Muscle of leg (tissue), 11 donors: Measurements from ENCODE around the gene BANP. TPM values are rescaled to one million over a fixed set of nuclear protein-coding genes. Genes with fewer than 3 reads are reported as not detected.
"Not testable (repeated sequence)": the region's sequence is repeated elsewhere in the genome, so short reads cannot be mapped to it uniquely, and the experiment has no call there.

Source experiments
- DNase-seq: peaks from one replicate; pipeline ENCODE4 v3.0.0; 2013
- H3K27ac ChIP-seq: one replicate; pipeline ENCODE4 v1.5.1; 2013; ENCODE audit warnings: mild to moderate bottlenecking, low read length, control low read depth
- H3K27me3 ChIP-seq: one replicate; pipeline ENCODE4 v1.6.1; 2013; ENCODE audit warnings: low read length; ENCODE audit not compliant: control insufficient read depth, insufficient read depth
- H3K36me3 ChIP-seq: one replicate; pipeline ENCODE4 v1.6.1; 2013; ENCODE audit warnings: low read length; ENCODE audit not compliant: control insufficient read depth, insufficient read depth
- H3K4me1 ChIP-seq: one replicate; pipeline ENCODE4 v1.6.1; 2013; ENCODE audit warnings: low read length; ENCODE audit not compliant: control insufficient read depth, insufficient read depth
- H3K4me3 ChIP-seq: one replicate; pipeline ENCODE4 v1.5.1; 2013; ENCODE audit warnings: low read length, control low read depth
- H3K9me3 ChIP-seq: replicated peaks from 2 replicates; pipeline ENCODE4 v1.6.1; 2013; ENCODE audit warnings: low read depth, low read length; ENCODE audit not compliant: control insufficient read depth
- WGBS: methylation state at CpG from one replicate; pipeline ENCODE4 v1.1.5; 2013; ENCODE audit warnings: missing lambda C conversion rate; ENCODE audit not compliant: insufficient coverage; 5-methylcytosine and 5-hydroxymethylcytosine counted together
- polyA plus RNA-seq, 8 donors: library from polyadenylated mRNA; unstranded; fragments of 120-200 nt; gene quantifications; one replicate each; pipeline versions ENCODE4 v1.2.1 to v1.2.3, GENCODE V29; 2013; ENCODE audit warnings: inconsistent platforms in 1 of 8, low replicate concordance in 1 of 8; ENCODE audit not compliant: insufficient read length in 8 of 8, insufficient read depth in 1 of 8
- total RNA-seq: library from RNA; stranded (reverse); fragments of 120-200 nt; gene quantifications from one replicate; pipeline ENCODE4 v1.2.4, GENCODE V29; 2013

BANP gene
- total and polyA plus RNA-seq, 9 donors: 11.2 to 18.9 (median 15.1) TPM

GRCh38 chr16:88013091-88013609 is 61.9 kb downstream of the BANP start:
- Histone ChIP-seq H3K27ac (no peak overlapping the region), H3K4me1 (peaks cover 10% of the 10 kb centered on the region), H3K27me3 (no peaks in the 10 kb centered on the region), H3K36me3 (peaks cover 17% of the 10 kb centered on the region), H3K9me3 (no peaks in the 10 kb centered on the region), H3K4me3 (no peak overlapping the region)
- WGBS: 83% methylated on average over 12 of the region's 18 CpGs
- no peak for DNase-seq

- Histone ChIP-seq H3K27ac (no peak overlapping the region), H3K4me1 (peaks cover 10% of the 10 kb centered on the region), H3K9me3 (no peaks in the 10 kb centered on the region), H3K27me3 (no peaks in the 10 kb centered on the region), H3K36me3 (peaks cover 15% of the 10 kb centered on the region), H3K4me3 (no peak overlapping the region)
- 74% methylated on average over 8 of the region's 8 CpGs for WGBS
- no peak for DNase-seq
Measured at GRCh38 chr16:88013766-88014251, 62.6 kb downstream of the BANP start.

- DNase-seq: no peak
- Histone ChIP-seq H3K27me3 (no peaks in the 10 kb centered on the region), H3K27ac (no peak overlapping the region), H3K36me3 (peaks cover 15% of the 10 kb centered on the region), H3K4me3 (no peak overlapping the region), H3K4me1 (peaks cover 10% of the 10 kb centered on the region), H3K9me3 (no peaks in the 10 kb centered on the region)
- whole genome bisulfite sequencing: 75% methylated on average over 5 of the region's 10 CpGs
Measured at GRCh38 chr16:88014252-88014781, 63.1 kb downstream of the BANP start.

GRCh38 chr16:88014954-88015805 is 63.9 kb downstream of the BANP start:
- no peak overlapping the region for H3K4me3 ChIP-seq
- H3K9me3 ChIP-seq: no peaks in the 10 kb centered on the region
- H3K36me3 ChIP-seq: peaks cover 15% of the 10 kb centered on the region
- H3K4me1 ChIP-seq: peaks cover 12% of the 10 kb centered on the region
- no peak for DNase-seq
- no peaks in the 10 kb centered on the region for H3K27me3 ChIP-seq
- no peak overlapping the region for H3K27ac ChIP-seq
- 92% methylated on average over 22 of the region's 32 CpGs for WGBS

- no peaks in the 10 kb centered on the region for H3K27me3 ChIP-seq
- H3K27ac ChIP-seq: no peak overlapping the region
- 88% methylated on average over 9 of the region's 9 CpGs for WGBS
- H3K4me1 ChIP-seq: peaks cover 12% of the 10 kb centered on the region
- H3K9me3 ChIP-seq: no peaks in the 10 kb centered on the region
- no peak overlapping the region for H3K4me3 ChIP-seq
- peaks cover 15% of the 10 kb centered on the region for H3K36me3 ChIP-seq
- DNase-seq: no peak
Measured at GRCh38 chr16:88015806-88016140, 64.5 kb downstream of the BANP start.

- not testable (repeated sequence) for H3K27ac ChIP-seq, H3K4me3 ChIP-seq, DNase-seq, H3K9me3 ChIP-seq, H3K27me3 ChIP-seq
- 98% methylated on average over 12 of the region's 18 CpGs for WGBS
- peaks cover 10% of the 10 kb centered on the region for H3K4me1 ChIP-seq
- H3K36me3 ChIP-seq: peaks cover 15% of the 10 kb centered on the region
Measured at GRCh38 chr16:88016386-88016785, 65.2 kb downstream of the BANP start.

GRCh38 chr16:88016964-88017363 is 65.7 kb downstream of the BANP start:
- no peaks in the 10 kb centered on the region for H3K9me3 ChIP-seq
- no peaks in the 10 kb centered on the region for H3K27me3 ChIP-seq
- peaks cover 15% of the 10 kb centered on the region for H3K36me3 ChIP-seq
- H3K4me1 ChIP-seq: peaks cover 10% of the 10 kb centered on the region
- no peak overlapping the region for H3K27ac ChIP-seq
- WGBS: 73% methylated on average over 6 of the region's 11 CpGs
- no peak for DNase-seq
- H3K4me3 ChIP-seq: no peak overlapping the region

- no peaks in the 10 kb centered on the region for H3K27me3 ChIP-seq
- WGBS: 91% methylated on average over 19 of the region's 19 CpGs
- H3K4me3 ChIP-seq: no peak overlapping the region
- H3K36me3 ChIP-seq: peaks cover 16% of the 10 kb centered on the region
- H3K9me3 ChIP-seq: no peaks in the 10 kb centered on the region
- peaks cover 10% of the 10 kb centered on the region for H3K4me1 ChIP-seq
- H3K27ac ChIP-seq: no peak overlapping the region
- no peak for DNase-seq
Measured at GRCh38 chr16:88017587-88018101, 66.4 kb downstream of the BANP start.

GRCh38 chr16:88018382-88018781 is 67.1 kb downstream of the BANP start:
- not testable (repeated sequence) for H3K4me3 ChIP-seq, DNase-seq, H3K9me3 ChIP-seq, H3K27me3 ChIP-seq, H3K27ac ChIP-seq
- 98% methylated on average over 26 of the region's 26 CpGs for WGBS
- Histone ChIP-seq H3K4me1 (peaks cover 10% of the 10 kb centered on the region), H3K36me3 (peaks cover 19% of the 10 kb centered on the region)

GRCh38 chr16:88019041-88019820 is 68.0 kb downstream of the BANP start:
- Histone ChIP-seq H3K27ac (peak overlapping the region; percentile 20), H3K36me3 (peaks cover 13% of the 10 kb centered on the region), H3K4me3 (peak overlapping the region; percentile 15), H3K4me1 (peaks cover 10% of the 10 kb centered on the region)
- DNase-seq: peak; percentile 49
- not testable (repeated sequence) for H3K9me3 ChIP-seq, H3K27me3 ChIP-seq
- WGBS: 60% methylated on average over 21 of the region's 59 CpGs
